RPMI7951 (cell line): Measurements from ENCODE around the gene GAL. TPM values are rescaled to one million over a fixed set of nuclear protein-coding genes. Genes with fewer than 3 reads are reported as not detected.

ENCODE experiments used
- DNase-seq: peaks from one replicate; pipeline ENCODE4 v3.0.0-alpha.2; 2012; ENCODE audit warnings: low read depth
- total RNA-seq: library from RNA; depleted of rRNA; stranded (reverse); fragments of >200 nt; shearing (Covaris generic); gene quantifications from 2 replicates; pipeline ENCODE4 v1.2.3, GENCODE V29; 2014

GAL gene
- total RNA-seq, 1 experiment from 2014 or later: not detected

DNA sequence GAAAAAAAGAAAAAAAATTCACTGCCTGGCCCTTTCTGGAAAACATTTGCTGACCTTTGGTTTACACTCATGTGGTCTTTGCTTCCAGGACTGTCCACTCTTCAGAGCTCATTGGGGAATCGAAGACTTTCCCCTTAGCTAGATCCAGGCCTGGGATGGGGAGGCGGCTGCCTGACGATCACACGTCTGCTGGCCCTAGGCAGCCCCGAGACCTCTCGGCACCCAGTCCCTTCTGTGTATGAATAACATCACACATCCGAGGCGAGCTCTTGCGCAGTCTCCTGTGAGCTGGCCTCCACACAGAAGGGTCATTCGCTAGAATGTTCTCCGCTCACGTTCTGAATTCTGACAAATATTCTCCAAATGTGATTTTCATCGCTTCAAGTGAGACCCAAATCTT, 25.7 kb upstream of the GAL start:
- DNase-seq: peak; percentile 39

GRCh38 chr11:68659158-68659921, 25.0 kb upstream of the GAL start:
- peak; percentile 97 for DNase-seq

DNA sequence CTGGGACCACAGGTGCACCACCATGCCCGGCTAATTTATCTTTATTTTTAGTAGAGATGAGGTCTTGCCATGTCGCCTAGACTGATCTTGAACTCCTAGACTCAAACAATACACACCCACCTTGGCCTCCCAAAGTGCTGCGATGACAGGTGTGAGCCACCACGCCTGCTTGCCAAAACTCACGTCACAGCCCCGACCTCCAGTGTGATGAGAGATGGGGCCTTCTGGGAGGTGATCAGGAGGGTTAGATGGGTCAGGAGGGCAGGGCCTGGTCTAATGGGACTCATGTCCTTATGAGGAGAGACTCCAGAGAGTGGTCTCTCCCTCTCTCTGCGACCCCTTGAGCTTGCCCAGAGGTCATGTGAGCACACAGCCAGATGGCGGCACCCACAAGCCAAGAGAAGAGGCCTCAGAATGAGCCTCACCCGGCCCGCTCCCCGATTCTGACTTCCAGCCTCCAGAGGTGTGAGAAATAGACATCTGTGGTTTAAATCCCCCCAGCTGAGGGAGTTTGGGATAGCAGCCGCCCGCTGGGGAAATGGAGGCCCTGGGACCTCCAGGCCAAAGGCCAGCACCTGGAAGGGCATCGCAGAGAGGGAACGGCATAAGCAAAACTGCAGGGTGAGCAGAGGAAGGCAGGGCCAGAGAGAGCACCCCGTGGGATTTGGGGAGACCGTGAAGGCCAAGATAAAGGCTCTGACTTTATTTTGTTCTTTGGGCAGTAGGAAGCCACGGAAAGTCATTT, 24.1 kb upstream of the GAL start:
- DNase-seq: no peak

DNA sequence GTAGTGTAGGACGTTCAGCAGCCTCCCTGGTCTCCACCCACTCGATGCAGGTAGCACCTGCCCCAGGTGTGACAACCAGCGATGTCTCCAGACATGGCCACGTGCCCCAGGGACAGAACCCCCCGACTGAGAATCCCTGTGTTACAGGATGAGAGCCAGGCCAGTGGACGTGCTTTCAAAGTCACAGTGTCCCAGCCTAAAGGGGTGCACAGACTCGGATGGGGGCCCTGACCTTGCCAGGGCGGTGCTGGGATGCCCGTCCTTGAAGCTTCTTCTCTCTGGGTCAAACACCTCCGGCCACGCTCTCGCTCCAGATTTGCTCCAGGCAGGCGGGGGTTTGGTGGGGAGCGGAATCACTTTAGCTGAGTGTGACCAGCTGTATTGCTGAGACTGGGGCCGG, 23.3 kb upstream of the GAL start:
- DNase-seq: no peak

- DNase-seq: no peak
Measured at GRCh38 chr11:68661697-68662603, 22.4 kb upstream of the GAL start.

GRCh38 chr11:68663482-68664010, 20.8 kb upstream of the GAL start:
- DNase-seq: no peak

DNA sequence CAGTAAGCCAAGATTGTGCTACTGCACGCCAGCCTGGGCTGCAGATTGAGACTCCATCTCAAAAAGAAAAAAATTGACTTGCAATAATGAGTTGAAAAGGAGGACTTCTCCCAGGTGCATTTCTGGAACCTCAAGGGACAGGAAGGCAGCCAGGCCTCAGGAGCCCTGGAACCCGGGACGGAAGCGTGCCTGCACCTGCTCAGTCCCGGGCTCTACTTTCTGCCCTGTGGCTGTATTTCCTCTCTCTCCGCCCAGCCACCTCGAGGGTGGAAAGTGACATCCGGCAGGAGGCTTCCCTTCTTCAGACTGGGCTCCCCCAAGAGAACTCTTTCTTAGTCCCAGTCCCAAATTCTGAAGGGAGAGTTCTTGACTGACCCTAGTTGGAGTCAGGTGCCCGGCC, 20.2 kb upstream of the GAL start:
- no peak for DNase-seq

DNA sequence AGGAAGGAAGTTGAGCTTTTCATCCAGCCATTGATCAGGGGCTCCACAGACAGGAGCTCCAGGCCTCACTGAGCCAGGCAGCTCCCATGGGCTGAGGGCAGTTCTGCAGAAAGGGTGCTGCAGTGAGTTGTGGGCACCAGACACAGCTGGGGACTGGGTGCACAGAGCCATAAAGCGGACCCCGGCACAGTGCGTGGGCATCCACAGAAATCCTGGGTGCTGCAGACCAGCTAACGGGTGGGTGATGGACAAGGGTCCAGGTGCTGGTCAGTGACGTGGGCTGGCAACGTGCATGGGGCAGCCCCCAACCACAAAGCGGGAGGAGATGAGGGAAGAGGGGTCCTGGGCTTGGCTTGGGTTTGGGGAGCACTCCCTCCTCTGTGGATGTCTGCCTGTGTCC, 19.4 kb upstream of the GAL start:
- no peak for DNase-seq

DNA sequence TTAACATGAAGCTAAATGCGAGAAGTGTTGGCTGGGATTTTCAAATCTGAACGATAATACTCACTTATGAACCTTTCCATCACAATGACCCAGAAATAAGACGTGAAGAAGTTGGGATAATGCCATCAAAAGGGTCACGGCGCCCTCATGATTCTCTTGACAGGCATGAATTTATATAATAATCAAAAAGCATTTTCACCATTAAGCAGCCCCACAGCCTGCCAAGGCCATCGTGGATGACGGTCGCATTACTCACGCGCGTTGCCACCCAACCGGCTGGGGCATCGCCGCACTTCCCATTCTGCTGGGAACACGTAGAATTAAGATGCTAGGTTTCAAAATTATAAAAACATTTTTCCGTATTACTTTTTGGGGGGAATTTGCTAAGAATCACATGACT, 18.9 kb upstream of the GAL start:
- no peak for DNase-seq

DNA sequence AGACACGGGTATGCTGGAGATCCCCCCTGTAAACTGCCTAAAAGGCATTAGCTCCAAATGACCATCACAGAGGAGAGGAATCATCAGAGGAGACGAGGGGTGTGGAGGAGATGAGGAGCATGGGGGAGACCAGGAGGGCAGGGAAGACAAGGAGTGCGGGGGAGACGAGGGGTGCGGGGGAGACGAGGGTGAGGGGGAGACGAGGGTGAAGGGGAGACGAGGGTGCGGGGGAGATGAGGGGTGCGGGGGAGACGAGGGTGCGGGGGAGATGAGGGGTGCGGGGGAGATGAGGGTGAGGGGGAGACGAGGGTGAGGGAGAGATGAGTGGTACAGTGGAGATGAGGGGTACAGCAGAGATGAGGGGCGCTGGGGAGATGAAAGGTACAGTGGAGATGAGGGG, 17.5 kb upstream of the GAL start:
- no peak for DNase-seq

DNA sequence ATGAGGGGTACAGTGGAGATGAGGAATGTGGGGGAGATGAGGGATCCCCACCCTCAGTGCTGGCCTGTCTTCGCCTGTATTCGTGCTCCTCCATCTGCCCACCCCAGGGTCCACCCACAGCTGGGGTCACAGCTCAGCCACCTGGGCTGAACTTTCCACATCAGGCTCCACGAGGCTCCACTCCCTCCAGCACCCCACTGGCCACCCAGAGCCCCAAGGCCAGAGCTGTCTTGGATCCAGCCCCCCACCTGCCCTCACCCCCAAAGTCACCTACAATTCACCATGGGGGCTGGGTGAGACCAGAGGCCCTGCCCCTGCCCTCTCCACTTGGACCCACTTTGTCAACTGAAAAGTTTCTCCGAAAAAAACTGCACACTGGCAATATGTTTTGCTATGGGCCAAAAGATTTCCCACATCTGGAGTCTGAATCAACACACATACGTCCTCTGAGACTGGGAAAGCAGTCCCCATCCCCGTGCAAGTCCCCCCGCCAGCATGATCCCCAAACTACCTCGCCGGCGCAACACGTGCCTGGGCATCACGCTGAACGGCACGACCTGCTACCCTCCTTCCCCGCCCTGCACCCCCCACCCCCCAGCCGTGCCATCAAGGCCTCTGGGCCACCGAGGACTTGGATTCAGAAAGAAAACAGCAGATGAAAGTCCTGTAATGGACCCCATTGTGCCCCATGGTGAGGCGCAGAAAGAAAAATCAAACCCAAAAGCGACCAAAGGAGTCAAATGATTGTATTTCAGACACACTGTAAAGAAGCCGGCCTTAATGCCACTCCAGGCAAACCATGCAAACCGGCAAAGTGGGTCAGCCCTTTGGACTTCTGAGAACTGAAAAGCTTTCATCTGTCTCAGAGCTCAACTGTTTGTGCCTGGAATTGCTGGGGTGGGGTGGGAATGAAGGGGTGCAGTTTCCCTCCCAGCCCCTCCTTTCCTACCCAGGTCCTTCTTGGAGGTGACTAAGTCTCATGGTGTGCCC, 16.5 kb upstream of the GAL start:
- DNase-seq: no peak

DNA sequence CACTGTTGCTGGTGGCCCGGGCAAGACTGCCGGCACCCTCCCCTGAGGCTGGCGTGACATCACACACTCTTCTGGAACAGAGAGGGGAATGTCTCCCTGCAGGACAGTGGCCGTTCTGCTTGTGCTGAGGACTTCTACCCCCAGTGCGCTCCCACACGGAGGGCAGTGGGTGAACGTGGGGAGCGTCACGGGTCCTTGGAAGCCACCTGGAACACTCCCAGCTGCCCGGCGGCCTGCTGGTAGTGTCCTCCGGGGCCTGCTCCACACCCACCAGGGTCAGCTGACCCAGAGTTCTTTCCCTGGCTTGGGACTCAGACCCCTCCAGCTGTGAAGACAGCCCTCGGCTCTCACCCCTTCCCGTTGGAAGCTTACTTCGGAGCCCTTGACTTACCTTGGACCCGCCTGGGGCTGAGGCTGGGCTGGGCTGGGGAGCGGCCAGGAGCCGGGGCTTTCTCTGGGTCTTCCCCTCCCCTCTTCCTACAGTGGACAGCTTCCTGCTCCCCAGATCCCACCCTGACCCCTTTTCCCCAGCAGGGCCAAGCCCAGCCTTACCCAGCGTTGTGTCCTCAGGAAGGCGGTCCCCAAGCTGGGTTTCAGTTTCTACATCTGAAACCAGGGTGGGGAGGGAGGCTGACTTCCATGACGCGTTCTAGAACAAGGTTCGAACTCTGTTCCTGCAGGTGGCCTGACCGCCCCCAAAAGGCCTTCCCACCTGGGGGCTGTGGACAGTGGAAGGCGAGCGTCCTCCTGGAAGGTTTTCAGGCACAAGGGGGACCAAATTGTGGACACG, 14.8 kb upstream of the GAL start:
- no peak for DNase-seq

DNA sequence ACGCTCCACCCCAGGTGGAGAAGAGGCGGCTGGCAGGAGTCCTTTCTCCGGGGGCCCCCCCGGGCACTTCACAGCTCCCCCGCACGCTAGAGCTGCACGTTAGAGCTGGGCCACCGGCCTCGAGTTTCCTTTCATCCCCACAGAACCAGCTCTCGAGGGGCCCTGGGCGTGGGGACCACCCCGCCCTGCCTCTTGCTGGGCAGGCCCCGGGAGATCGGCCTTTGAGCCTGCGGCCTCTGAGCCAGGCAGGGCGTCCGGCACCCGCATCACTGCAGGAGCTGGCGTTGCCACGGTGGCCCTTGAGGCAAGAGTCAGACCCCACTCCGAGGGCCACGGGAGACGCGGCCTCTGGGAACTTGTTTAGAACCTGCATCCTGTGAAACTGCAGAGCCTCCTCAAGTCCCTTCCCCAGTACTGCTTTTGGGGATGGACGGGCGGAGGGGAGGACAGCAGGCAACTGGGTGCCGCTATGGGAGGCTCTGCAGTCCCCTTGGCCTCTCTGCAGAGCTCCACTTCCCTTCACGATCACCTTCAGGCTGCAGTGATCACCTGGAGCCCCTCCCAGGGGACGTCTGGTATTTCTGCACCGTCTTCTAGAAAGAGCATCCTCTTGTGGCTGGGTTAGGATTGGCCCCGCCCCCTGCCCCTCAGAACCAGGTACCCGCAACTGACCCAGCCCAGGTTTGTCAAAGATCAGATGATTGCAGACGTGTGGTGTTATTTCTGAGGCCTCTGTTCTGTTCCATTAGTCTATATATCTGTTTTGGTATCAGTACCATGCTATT, 13.9 kb upstream of the GAL start:
- DNase-seq: no peak

DNA sequence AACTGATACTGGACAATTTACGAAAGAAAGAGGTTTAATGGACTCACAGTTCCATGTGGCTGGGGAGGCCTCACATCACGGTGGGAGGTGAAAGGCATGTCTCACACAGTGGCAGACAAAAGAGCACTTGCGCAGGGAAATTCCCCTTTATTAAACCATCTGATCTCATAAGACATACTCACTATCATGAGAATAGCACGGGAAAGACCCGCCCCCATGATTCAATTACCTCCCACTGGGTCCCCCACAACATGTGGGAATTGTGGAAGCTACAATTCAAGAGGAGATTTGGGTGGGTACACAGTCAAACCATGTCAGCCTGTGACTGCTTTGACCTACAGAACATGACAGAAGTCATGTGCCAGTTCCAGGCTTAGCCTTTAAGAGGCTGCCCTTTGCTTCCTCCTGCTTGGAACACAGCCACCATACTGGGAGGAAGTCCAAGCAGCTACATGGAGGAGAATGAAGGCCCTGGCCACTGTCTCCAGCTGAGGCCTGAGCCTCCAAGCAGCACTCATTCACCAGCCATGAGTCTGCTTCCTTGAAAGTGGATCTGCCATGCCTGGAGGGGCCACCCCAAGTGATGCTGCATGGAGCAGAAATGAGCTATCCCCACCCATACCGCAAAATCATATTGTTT, 10.9 kb upstream of the GAL start:
- DNase-seq: no peak

DNA sequence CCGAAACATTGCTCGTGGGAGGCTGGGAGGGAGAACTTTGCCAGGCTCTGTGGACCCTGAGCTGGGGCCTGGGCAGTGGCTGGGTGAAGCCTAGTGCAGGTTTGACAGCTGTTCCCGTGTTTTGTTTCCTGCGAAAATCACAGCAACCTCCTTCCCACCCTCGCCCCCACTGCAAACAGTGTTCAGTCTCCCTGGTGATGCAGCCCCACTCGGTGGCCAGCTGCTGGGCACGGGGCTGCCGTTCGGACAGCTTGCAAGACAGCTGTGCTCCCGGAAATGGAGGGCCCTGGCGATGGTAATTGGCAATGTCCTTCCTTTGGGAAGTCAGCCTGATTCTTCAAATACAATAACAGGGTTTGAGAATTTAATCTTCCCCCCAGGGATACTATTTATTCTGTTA, 10.4 kb upstream of the GAL start:
- no peak for DNase-seq

GRCh38 chr11:68674461-68674860, 9.9 kb upstream of the GAL start:
- DNase-seq: no peak

DNA sequence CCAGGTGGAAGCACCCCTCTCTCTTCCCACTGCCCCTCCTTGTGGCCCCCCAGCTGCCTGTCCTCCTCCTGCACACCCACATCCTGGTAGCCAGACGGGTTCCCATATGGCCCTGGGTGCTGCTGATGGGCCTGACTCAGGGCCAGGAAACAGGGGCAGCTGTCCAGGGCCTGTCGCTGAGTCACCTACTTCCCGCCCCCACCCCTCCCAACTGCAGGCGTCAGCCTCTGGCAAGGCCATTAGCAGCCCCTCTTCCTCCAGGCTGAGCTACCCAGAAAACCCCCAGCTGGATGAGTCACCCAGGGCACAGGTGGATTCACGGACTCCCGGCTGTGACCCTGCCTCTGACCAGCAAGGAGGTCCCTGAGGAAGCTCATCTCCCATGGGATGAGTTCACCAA, 6.9 kb upstream of the GAL start:
- peak; percentile 93 for DNase-seq

DNA sequence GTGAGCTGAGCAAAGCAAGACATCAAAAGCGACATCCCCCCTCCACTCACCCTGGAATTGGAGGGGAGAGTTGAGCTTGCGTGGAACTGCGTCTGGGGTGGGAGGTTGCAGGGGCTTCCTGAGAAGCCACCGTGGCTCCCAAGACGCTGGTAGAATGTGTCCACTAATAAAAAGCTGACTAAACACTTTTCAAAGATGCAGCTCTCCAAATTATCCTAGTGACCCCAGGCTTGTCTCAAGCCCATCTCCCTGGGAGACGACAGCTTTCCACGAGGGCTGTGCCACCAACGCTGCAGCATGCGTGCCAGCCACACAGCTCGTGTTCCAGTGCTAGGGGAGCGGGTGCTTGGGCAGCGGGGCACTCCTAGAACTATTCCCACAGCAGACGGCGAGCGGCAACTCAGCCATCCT, 6.3 kb upstream of the GAL start:
- DNase-seq: no peak
